Measurements from ENCODE around the gene ACBD4.

The ACBD4 gene

GRCh38 chr17:45104497-45104896 lies 31.0 kb upstream of the ACBD4 start:
- DNase-seq (ENCODE audit: low spot score): no peak

- no peak for DNase-seq (ENCODE audit: low spot score)
Measured at GRCh38 chr17:45104907-45105624, 30.4 kb upstream of the ACBD4 start.

DNA sequence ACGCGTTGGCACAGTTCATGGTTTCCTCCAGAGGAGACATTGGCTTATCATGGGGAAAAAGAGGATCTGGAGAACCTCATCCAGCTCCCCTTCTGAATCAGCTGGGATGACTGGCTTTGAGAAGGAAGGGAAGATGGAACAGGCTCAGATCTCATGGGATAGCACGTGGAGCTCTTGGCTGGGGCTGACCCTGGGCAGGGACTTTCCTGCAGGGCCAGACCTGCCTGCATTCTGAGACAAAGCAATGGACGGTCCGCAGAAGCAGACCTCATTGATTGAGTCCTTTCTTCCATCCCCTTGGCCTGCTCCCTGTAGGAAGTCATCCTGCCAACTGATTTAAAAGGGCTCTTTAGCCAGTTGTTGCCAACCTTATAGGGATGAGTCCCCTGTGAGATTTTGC lies 29.4 kb upstream of the ACBD4 start:
- DNase-seq (ENCODE audit: low spot score): no peak

- no peak for DNase-seq (ENCODE audit: low spot score)
Measured at GRCh38 chr17:45106582-45106981, 28.9 kb upstream of the ACBD4 start.

GRCh38 chr17:45107293-45108010 lies 28.0 kb upstream of the ACBD4 start:
- no peak for DNase-seq (ENCODE audit: low spot score)

DNA sequence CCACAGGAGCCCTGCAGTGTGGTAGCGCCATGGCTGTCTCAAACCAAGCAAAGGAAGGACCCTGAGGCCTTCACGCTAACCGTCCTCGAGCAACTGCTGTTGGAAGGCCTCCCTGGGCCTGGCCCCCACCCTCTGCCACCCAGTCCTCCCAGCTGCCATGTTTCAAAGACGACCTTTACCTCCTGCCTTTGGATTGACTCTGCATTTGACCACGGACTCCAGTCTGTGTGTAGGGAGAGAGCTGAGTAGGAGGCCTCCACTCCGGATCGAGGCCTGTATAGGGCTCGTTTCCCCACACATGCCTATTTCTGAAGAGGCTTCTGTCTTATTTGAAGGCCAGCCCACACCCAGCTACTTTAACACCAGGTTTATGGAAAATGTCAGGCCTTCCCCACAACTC lies 27.4 kb upstream of the ACBD4 start:
- DNase-seq (ENCODE audit: low spot score): no peak

DNA sequence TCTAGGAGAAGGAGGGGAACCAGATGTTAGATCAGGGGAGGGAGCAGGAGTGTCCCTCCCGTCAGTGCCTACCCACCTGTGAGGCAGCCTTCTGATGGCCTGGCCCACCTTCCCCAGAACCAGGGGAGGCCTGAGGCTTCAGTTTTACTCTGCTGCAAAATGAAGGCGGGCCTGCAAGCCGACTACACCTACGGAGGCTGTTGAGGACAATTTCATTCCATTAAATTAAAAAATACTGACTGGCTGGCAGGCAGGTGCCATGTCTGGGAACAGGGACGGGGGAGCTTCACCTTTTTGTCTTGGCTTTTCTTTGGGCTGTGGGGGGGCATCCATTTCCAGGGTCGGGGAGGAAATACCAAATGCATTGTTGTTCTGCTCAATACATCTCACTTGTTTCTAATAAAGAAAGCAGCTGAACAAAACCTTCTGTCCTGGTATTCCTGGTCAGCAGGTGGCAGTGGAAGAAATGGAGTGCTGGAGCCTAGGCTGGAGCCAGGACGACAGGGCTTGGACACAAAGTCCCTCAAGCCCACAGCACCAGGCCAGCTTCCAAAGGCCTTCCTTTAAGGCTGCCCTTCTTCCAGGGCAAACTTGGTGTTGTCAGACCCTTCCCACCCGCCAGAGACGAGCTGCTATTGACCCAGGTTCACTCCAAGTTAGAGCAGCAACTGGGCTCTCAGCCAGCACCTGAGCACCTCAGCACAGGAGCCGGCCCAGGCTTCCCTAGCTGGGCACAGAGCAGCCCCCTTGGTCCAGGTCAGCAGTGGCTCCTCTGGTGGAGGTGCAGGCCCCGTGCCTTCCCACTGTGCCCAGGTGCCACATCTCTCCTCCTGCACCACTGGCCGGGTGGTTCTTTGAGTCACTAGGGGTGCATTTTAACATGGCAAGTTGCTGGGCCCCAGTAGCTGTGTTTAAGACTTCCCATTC lies 26.6 kb upstream of the ACBD4 start:
- no peak for DNase-seq (ENCODE audit: low spot score)

- DNase-seq (ENCODE audit: low spot score): no peak
Measured at GRCh38 chr17:45110676-45111611, 24.5 kb upstream of the ACBD4 start.

- DNase-seq (ENCODE audit: low spot score): no peak
Measured at GRCh38 chr17:45111850-45112249, 23.6 kb upstream of the ACBD4 start.

GRCh38 chr17:45112559-45113423 lies 22.7 kb upstream of the ACBD4 start:
- no peak for DNase-seq (ENCODE audit: low spot score)

GRCh38 chr17:45113424-45113754 lies 22.1 kb upstream of the ACBD4 start:
- no peak for DNase-seq (ENCODE audit: low spot score)

GRCh38 chr17:45114117-45114932 lies 21.2 kb upstream of the ACBD4 start:
- no peak for DNase-seq (ENCODE audit: low spot score)

GRCh38 chr17:45115015-45115625 lies 20.4 kb upstream of the ACBD4 start:
- no peak for DNase-seq (ENCODE audit: low spot score)

DNA sequence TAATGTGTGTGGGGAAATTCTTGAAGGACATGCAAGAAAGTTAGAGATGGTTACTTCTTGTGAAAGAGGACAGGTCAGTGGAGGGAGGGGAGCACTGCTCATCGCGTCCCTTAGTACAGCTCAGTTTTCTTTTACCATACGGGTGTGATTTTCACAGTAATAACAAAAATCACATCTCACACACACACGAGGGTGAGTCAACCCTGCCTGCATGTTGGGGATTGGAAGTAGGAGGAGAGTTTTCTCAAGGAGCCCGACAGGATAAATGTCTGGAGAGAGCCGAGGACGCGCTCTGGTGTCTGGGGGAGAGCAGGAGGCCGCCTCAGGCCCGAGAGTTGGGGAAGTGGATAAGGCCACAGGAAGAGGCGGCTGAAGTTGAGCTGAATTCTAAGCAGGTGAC lies 19.6 kb upstream of the ACBD4 start:
- DNase-seq (ENCODE audit: low spot score): no peak

DNA sequence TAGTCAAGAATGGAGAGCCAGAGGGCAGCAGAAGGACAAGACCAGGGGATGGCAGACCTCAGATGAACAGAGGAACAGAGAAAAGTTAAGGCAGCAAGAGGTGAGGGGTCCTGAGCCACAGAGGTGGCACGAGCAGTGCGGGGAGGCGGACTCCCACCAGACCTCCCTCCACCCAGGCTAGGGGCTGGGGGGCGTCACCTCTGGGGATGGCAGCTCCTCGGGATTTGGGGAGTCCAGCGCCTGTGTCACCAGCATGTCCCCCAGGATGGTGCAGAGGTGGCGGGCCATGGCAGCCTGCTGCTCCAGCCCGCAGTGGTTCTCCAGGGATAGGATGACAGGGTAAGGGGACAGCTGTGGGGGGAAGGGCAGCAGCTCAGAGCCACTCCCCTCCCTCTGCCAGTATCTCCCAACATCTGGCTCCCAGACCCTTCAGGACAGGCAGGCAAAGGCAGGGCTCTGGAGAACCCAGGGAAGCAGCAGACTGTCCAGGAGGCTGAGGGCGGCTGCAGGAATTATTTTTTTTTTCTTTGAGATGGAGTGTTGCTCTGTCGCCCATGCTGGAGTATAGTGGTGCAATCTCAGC lies 19.0 kb upstream of the ACBD4 start:
- DNase-seq (ENCODE audit: low spot score): no peak

GRCh38 chr17:45117334-45117733 lies 18.2 kb upstream of the ACBD4 start:
- DNase-seq (ENCODE audit: low spot score): no peak

DNA sequence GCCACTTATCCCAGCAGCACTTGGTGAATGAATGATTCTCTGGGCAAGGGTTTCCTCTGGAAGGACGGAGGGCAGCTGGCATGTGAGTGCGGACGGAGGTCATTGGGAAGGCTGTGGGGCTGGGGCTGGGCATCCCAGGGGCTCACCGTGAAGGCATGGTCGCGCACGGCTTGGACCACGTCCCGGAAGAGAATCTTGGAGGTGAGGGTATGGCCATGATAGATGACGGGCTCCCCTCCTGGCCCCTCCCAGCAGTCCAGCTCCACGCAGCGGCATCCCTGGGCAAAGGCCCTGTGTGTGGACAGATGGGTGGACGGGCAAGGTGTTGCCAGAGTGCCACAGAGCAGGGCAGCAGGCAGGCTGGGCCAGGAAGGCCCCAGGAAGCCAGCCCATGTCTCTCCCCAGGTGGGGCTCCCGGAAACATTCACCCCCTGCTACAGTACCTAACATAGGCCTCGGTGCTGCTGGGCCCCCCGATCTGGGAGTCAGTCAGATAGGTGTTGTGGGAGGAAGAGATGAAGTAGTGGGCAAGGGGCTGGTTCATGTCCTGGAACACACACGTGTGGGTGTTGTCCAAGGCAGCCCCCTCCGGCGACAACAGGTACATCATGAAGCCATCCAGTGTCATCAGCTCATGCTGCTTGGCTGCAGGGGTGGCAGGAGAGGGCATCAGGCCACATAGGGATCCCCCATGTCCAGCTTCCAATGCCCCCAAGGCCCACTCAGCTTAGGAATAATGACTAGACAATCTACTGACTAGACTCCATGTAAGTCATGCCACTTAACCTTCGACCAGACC lies 17.4 kb upstream of the ACBD4 start:
- DNase-seq (ENCODE audit: low spot score): no peak

DNA sequence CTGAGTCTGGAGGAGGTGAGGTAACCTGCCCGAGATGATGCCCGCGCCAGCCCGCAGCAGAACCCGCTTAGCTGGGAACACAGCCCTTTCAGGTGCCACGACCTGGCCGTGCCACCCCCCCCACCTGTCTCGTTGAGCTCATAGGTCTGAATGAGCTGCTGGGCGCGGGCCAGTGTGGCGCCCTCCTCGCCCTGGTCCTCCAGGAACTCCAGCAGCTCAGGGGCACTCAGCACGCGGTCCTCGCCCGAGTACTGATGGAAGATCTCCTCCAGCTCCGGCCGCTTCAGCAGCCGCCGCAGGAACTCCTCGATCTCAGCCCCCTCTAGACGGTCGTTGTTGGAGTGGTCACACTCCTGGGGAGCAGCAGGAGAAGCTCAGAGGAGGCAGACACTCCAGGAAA lies 16.8 kb upstream of the ACBD4 start:
- DNase-seq (ENCODE audit: low spot score): no peak
